IMR-90 (cell line): ENCODE data around the gene VASH1. TPM values are rescaled to one million over a fixed set of nuclear protein-coding genes. Genes with fewer than 3 reads are reported as not detected.

ENCODE experiments used
- polyA plus RNA-seq, 3 experiments: library from polyadenylated mRNA; depleted of rRNA; stranded (reverse); fragments of >200 nt; gene quantifications; 2 replicates each; pipeline ENCODE4 v1.2.3, GENCODE V29; 2012; ENCODE audit warnings: low replicate concordance in 1 of 3
- total RNA-seq: library from RNA; depleted of rRNA; stranded (reverse); fragments of >200 nt; gene quantifications from 2 replicates; pipeline ENCODE4 v1.2.3, GENCODE V29; 2012
- TF ChIP-seq, protein P1 (sequence below): fragments of 150-350 bp; IDR thresholded peaks from 2 replicates; pipeline ENCODE4 v1.6.1; 2016; ENCODE audit warnings: low read depth, mild to moderate bottlenecking, low read length, moderate library complexity, borderline replicate concordance

The VASH1 gene
- total and polyA plus RNA-seq, 2 of the 4 experiments (the other 2 are of a cell fraction) = 2.0 to 9.5 TPM

GRCh38 chr14:76773188-76773885 is 12.1 kb downstream of the VASH1 start (continued):
- TF ChIP-seq, protein P1, sequence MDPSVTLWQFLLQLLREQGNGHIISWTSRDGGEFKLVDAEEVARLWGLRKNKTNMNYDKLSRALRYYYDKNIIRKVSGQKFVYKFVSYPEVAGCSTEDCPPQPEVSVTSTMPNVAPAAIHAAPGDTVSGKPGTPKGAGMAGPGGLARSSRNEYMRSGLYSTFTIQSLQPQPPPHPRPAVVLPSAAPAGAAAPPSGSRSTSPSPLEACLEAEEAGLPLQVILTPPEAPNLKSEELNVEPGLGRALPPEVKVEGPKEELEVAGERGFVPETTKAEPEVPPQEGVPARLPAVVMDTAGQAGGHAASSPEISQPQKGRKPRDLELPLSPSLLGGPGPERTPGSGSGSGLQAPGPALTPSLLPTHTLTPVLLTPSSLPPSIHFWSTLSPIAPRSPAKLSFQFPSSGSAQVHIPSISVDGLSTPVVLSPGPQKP = no peak
